Ovary (tissue), 3 donors: ENCODE data around the gene EYS.

ENCODE experiments used
- CTCF ChIP-seq, 3 donors: fragments of 450-650 bp in 2 of 3; fragments of 200-600 bp in 1 of 3; IDR thresholded peaks; one replicate each; pipeline versions ENCODE4 v1.5.1 to v1.8.0; 2016 to 2022; ENCODE audit warnings: antibody characterized with exemption in 3 of 3, mild to moderate bottlenecking in 1 of 3
- EP300 ChIP-seq: sonication (generic); formaldehyde crosslinking; IDR thresholded peaks from one replicate; pipeline ENCODE4 v1.6.1; 2017; ENCODE audit warnings: antibody characterized with exemption
- POLR2A ChIP-seq: fragments of 450-650 bp; IDR thresholded peaks from one replicate; pipeline ENCODE4 v1.6.1; 2017; ENCODE audit warnings: antibody characterized with exemption, mild to moderate bottlenecking, moderate library complexity
- donor health status: DM: no; HTN: no; CAD: no.

GRCh38 chr6:64912966-64913365 is 794.1 kb downstream of the EYS start:
- TF ChIP-seq CTCF (IDR thresholded peaks at IDR 0.05): no peak
- TF ChIP-seq POLR2A: no peak
- no peak for TF ChIP-seq EP300
